Left renal cortex interstitium (tissue), 4 donors: ENCODE measurements around the gene KDM2B. TPM values are rescaled to one million over a fixed set of nuclear protein-coding genes. Genes with fewer than 3 reads are reported as not detected.

Source experiments
- DNase-seq, 4 donors: peaks; one replicate each; pipeline ENCODE4 v3.0.0-alpha.2; 2013; ENCODE audit warnings: low read depth in 4 of 4, low spot score in 2 of 4, missing footprints in 1 of 4
- polyA plus RNA-seq, 4 donors: library from polyadenylated mRNA; unstranded; fragments of 120-200 nt; gene quantifications; one replicate each; pipeline ENCODE4 v1.2.1, GENCODE V29; 2013; ENCODE audit not compliant: insufficient read length in 4 of 4

The KDM2B gene
- polyA plus RNA-seq, 4 donors, result 64.1 to 88.8 (median 73.2) TPM

DNA sequence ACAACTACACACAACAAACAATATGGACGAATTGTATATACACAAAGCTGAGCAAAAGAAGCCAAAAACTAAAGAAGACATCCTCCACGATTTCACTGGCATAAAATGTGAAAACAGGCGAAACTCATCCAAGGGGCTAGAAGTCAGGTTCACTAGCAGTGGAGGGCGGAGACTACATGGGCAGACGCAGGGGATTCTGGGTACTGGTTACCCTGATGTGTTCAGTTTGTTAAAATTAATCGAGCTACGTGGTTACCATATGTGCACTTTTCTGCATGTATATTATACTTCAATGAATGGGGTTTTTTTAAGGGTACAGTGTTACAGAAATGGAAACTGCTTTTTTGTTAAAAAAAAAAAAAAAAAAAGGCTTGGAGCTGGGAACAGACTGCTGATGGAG is 12.3 kb downstream of the KDM2B start:
- DNase-seq, result no peak

DNA sequence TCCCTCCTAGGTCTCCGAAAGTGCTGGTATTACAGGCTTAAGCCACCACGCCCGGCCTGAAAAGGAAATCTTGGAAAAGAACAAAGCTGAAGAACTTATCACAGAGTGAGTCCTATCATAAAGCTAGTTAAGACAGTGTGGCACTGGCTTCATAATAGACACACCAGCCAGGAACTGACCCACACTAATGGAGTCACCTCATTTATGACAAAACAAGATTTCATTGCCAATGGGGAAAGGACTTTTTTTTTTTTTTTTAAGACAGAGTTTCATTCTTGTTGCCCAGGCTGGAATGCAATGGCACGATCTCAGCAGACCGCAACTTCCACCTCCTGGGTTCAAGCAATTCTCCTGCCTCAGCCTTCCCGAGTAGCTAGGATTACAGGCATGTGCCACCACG is 15.7 kb downstream of the KDM2B start:
- no peak for DNase-seq

DNA sequence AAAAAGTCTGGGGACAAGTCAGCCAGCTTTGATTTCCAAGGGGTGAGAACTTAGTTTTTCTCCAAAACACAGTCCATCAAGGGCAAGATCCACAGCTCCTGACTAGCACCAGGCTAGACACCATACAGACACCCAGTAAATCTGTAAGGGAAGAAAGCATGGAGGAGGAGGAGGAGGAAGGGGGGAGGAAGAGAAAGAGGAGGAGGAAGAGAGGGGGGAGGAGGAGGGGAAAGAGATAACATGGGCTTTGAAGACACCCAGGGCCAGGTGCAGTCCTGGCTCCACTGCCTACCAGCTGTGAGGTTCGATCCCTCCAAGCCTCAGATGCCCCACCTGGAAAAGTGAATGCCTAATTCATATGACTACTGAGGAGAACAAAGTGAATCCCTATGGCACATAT is 18.3 kb downstream of the KDM2B start:
- no peak for DNase-seq

GRCh38 chr12:121561009-121561395 is 19.8 kb downstream of the KDM2B start:
- DNase-seq, result no peak

DNA sequence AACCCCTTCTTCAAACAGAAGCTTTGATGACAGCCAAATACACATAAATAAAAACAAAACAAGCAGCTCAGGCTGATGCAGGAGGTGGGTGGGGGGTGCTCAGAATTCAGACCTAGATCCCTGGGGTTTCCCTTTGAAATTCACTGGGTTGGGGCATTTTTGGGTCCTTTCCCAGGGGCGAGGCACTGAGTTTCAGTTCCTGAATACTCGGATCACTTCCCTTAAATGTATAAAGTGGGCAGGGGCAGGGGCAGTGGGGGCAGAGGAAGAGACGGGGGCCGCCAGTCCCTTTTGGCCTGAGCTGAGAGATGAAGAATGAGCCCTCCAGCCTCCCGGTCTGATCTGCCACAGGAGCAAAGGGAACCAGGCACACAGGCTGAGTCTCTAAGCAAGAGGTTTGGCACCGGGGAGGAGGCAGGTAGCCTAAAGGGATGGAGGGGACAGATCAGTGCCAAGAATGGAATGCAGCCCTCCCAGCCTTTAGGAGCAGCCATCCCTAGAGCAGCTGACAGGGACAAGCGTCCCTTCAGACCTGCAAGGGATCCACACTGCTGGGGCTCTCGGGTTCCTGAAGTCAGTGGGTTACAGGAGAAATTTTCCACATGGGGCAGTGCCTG is 20.3 kb downstream of the KDM2B start:
- no peak for DNase-seq

DNA sequence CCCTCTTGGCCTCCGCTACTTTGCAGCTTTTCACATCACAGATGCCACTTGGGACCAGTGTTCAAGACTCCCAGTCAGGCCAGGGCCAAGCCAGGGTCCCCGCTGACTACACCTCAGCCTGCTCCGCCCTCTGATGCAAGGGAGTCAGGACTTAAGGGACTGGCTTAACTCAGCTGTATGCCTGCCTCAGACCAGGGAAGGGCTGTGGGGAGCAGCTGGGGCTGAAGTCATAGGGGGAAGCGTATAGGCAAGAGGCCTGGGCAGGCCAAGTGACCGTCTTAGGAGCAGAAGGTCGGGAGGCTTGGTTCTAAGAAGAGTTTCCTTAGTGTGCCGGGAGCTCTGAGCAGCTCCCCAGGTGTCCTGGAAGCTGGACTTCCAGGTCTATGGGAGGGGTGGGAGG is 21.9 kb downstream of the KDM2B start:
- DNase-seq, result no peak

DNA sequence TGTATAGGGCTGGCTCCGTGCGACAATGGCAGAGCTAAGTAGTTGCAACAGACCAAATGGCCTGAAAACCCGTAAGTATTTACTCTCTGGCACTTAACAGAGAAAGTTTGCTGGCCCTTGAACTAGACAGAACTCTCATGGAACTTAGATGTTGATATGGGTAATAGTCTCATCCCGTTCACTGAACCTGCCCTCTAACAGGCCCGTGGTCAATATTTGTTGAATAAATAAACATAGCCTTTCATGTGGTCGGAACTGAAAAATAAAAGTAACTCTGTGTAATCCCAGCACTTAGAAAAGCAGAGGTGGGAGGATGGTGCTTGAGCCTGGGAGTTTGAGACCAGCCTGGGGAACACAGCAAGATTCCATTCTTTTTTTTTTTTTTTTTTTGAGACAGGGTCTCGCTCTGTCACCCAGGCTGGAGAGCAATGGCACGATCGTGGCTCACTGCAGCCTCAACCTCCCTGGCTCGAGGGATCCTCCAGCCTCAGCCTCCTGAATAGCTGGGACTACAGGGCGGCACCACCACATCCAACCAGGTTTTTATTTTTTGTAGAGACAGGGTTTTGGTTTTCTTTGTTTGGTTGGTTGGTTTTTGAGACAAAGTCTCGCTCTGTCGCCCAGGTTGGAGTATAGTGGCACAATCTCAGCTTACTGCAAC is 29.7 kb downstream of the KDM2B start:
- DNase-seq, result no peak

GRCh38 chr12:121549075-121549474 is 31.7 kb downstream of the KDM2B start:
- DNase-seq, result no peak

DNA sequence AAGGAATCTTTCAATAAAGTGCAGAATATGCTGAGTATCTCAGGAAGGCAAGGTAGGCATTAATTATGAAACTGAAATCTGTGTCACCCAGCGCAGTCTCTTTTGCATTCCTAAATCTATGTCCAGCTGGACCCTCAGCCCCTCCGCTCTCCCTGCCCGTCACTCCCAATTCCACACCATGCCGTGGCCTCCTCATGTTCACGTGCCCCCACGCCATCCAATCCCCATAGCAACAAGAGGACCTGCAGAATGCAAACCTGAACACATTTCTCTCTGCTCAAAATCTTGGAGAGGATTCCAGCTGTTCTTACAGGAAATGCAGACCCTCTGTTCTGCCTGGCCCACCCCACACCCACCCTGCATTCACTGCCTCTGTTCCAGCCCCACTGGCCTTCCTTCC is 35.3 kb downstream of the KDM2B start:
- no peak for DNase-seq

GRCh38 chr12:121543786-121544185 is 37.0 kb downstream of the KDM2B start:
- DNase-seq, result no peak

DNA sequence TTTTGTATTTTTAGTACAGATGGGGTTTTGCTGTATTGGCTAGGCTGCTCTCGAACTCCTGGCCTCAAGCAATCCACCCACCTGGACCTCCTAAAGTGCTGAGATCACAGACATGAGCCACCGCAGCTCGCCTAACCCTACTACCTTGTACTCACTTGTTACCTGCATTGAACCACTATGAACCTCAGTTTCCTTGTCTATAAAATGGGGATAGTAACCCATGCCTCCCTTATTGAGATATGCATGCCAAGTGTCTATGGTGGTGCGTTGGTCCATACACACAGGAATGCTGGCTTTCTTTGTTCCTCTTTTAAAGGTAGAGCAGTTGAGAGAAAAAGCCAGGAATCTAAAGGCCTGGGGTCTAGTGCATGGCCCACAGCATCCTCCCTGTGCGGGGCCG is 40.9 kb downstream of the KDM2B start:
- no peak for DNase-seq

DNA sequence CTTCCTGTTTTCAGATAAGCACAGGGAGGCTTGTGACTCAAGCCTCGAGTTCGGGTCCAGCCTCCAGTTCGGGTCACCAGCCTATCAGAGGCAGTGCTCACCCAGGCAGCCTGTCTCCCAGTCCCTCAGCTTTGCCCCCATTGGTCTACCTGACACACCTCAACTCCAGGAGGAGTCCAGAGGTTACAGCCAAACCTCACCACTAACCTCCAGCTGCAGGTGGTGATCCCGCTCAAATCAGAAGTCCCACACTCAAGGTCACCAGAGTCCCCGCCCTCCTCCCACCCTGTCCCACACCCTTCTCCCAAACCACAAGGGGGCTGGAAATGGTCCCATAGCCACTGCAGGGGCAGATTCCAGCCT is 42.1 kb downstream of the KDM2B start:
- DNase-seq, result no peak

GRCh38 chr12:121537814-121538698 is 42.8 kb downstream of the KDM2B start:
- no peak for DNase-seq

DNA sequence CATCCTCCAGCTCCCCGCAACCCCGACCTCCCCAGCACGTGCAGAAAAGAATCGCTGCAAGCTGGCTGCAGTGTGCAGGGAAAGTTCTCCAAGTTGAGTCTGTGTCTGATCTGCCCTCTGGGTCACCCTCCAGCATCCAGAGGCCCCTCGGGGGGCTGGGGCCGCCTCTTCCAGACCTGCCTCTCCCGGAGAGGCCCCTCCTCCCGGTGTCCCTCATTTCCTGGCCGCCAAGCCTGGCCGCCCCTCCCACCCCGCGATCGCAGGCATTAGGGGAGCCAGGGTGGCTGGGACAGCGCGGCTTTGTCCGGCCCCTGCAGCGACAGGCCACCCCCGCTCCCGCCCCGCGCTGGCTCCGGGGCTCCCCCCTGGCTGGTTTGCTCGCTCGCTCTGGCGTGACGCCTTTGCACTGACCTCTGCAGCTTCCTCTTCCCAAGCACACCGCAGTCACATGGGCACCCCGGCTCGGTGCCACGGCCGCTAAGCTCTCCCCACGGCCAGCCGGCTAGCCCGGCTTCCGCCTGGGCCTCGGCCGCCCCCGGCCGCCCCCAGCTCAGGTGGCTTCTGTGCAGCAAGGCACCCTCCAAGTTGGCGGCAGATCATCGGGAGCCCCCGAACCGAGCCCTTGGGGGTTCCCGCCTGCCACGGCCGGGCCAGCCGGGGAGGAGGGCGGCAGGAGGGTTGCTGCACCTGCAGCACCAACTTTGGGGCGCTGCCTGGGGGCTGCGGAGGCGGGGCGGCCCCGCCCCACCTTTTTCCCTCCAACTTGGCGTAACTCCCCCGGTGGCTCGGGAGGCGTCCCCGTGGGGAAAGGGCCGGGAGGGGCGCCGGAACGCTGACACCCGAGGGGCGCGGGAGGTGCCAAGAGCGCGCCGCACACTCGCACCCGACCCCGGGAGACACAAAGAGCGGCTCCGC is 43.7 kb downstream of the KDM2B start:
- DNase-seq, result peak in 3 of 4 donors; percentile 70 to 77 (median 72)

- peak; percentile 69 to 84 (median 82) for DNase-seq
These were observed 44.5 kb downstream of the KDM2B start for GRCh38 chr12:121536054-121536898.

GRCh38 chr12:121535150-121536053 is 45.4 kb downstream of the KDM2B start:
- DNase-seq, result no peak

DNA sequence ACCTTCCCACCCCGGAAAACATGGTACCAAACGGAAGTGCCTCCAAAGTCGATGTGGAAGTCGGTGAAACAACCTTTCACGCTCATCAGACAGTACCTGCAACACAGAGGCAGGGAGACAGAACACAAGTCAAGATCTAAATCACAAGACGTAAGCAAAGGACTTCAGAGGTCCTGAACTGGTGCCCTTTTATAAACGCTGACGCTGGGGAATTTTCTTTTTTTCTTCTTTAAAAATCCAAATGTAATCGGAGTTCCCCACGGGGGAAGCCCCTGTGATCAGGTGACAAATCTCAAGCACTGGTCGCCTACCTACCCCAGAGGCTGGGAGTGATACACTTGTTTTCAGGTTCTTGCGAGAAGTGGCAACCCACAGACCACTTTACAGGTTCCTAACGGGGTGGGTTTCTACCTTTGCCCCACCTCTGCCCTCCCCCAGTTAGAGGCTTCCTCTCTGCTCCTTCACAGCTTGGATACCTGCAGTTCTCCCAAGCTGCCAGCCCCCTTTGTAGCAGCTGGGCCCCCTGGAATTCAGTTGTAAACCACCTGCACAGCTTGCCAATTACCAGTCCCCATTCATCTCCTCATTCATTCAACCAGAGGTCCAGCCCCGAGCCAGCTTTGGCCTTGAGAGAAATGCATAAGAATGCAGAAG is 46.2 kb downstream of the KDM2B start:
- DNase-seq, result no peak

GRCh38 chr12:121533394-121534090 is 47.3 kb downstream of the KDM2B start:
- DNase-seq, result no peak
